Dermis blood vessel endothelial cell (primary cell): ENCODE data around the gene ERBB3. TPM values are rescaled to one million over a fixed set of nuclear protein-coding genes. Genes with fewer than 3 reads are reported as not detected.

Source experiments
- DNase-seq: peaks from one replicate; pipeline ENCODE4 v3.0.0; 2010
- total RNA-seq: library from RNA; depleted of rRNA; stranded (reverse); fragments of >200 nt; gene quantifications from 2 replicates; pipeline ENCODE4 v1.2.3, GENCODE V29; 2014

The ERBB3 gene
- total RNA-seq, 1 donor from 2014 or later: 0.34 TPM

- DNase-seq: no peak
These were observed 62.2 kb downstream of the ERBB3 start for GRCh38 chr12:56141946-56142784.

- DNase-seq: no peak
These were observed 63.3 kb downstream of the ERBB3 start for GRCh38 chr12:56143217-56143616.

GRCh38 chr12:56143870-56144269 is 63.9 kb downstream of the ERBB3 start:
- DNase-seq: peak; percentile 82

- DNase-seq: no peak
These were observed 65.3 kb downstream of the ERBB3 start for GRCh38 chr12:56145217-56145616.

GRCh38 chr12:56146492-56147460 is 66.8 kb downstream of the ERBB3 start:
- peak; percentile 83 for DNase-seq

GRCh38 chr12:56150563-56150962 is 70.6 kb downstream of the ERBB3 start:
- peak; percentile 56 for DNase-seq

- peak; percentile 34 for DNase-seq
These were observed 71.7 kb downstream of the ERBB3 start for GRCh38 chr12:56151672-56152131.

GRCh38 chr12:56152132-56152755 is 72.3 kb downstream of the ERBB3 start, which contains the start of gene MYL6B:
TSS of gene MYL6B (plus strand) at chr12:56152587. CDS start at chr12:56153919, 1,332 bp downstream.
- DNase-seq: peak; percentile 94

Other genes starting within 250 kb of the ERBB3 start
- gene MMP19, start 237.2 kb upstream of the ERBB3 start, total RNA-seq: 0.68 and 1.1 TPM in 2 replicates
- 33.1 and 34.9 TPM in 2 replicates for gene PYM1, start 152.3 kb upstream of the ERBB3 start, total RNA-seq
- 23.7 and 41.5 TPM in 2 replicates for gene DGKA, start 149.0 kb upstream of the ERBB3 start, total RNA-seq
- gene PMEL, start 114.1 kb upstream of the ERBB3 start, total RNA-seq: 0.37 and 1.5 TPM in 2 replicates
- gene CDK2, start 113.3 kb upstream of the ERBB3 start, total RNA-seq: 20.8 and 35.0 TPM in 2 replicates
- 44.8 and 67.1 TPM in 2 replicates for gene RAB5B, start 106.1 kb upstream of the ERBB3 start, total RNA-seq
- gene SUOX, start 82.9 kb upstream of the ERBB3 start, total RNA-seq: 12.4 and 18.9 TPM in 2 replicates
- 0.70 and 1.4 TPM in 2 replicates for gene IKZF4, start 59.1 kb upstream of the ERBB3 start, total RNA-seq
- 199 and 372 TPM in 2 replicates for gene RPS26, start 38.2 kb upstream of the ERBB3 start, total RNA-seq
- 106 and 276 TPM in 2 replicates for gene PA2G4, start 24.4 kb downstream of the ERBB3 start, total RNA-seq
- 2,567 and 3,056 TPM in 2 replicates for gene RPL41, start 36.5 kb downstream of the ERBB3 start, total RNA-seq
- 4.7 and 5.6 TPM in 2 replicates for gene ZC3H10, start 38.1 kb downstream of the ERBB3 start, total RNA-seq
- 400 and 456 TPM in 2 replicates for gene ESYT1, start 48.1 kb downstream of the ERBB3 start, total RNA-seq
- 80.8 and 96.8 TPM in 2 replicates for gene MYL6B, start 72.4 kb downstream of the ERBB3 start, total RNA-seq
- 1,647 and 2,863 TPM in 2 replicates for gene MYL6, start 78.2 kb downstream of the ERBB3 start, total RNA-seq
- gene SMARCC2, start 109.3 kb downstream of the ERBB3 start, total RNA-seq: 47.5 and 51.2 TPM in 2 replicates
- gene RNF41, start 141.8 kb downstream of the ERBB3 start, total RNA-seq: 102 and 119 TPM in 2 replicates
- gene NABP2, start 144.2 kb downstream of the ERBB3 start, total RNA-seq: 24.8 and 32.9 TPM in 2 replicates
- not detected in 2 replicates for gene SLC39A5, start 149.9 kb downstream of the ERBB3 start, total RNA-seq
- 23.0 and 31.5 TPM in 2 replicates for gene ANKRD52, start 178.2 kb downstream of the ERBB3 start, total RNA-seq
- gene COQ10A, start 186.8 kb downstream of the ERBB3 start, total RNA-seq: 8.4 and 10.0 TPM in 2 replicates
- gene CS, start 220.2 kb downstream of the ERBB3 start, total RNA-seq: 67.0 and 267 TPM in 2 replicates
- 80.0 and 94.8 TPM in 2 replicates for gene CNPY2, start 235.8 kb downstream of the ERBB3 start, total RNA-seq